Activated T-cell treated with anti-CD3 and anti-CD28 coated beads, Interleukin-2, amount 50 U/mL, for 4 hours (primary cell): ENCODE results near the gene LRRC1. TPM values are rescaled to one million over a fixed set of nuclear protein-coding genes. Genes with fewer than 3 reads are reported as not detected.

Experiments used
- ATAC-seq, 2 donors: fragments of 200-7000 bp; cut with Tn5 transposase; one replicate each; pipeline ENCODE4 v1.10.0; 2021
- DNase-seq: peaks from one replicate; pipeline ENCODE4 v3.0.0-alpha.2; 2020
- H3K27me3 Mint-ChIP-seq: one replicate; pipeline ENCODE4 v1.8.0; 2021; ENCODE audit warnings: low read depth, mixed read lengths
- H3K36me3 Mint-ChIP-seq: one replicate; pipeline ENCODE4 v1.8.0; 2022; ENCODE audit warnings: mixed read lengths; ENCODE audit not compliant: insufficient read depth
- H3K4me1 Mint-ChIP-seq: one replicate; pipeline ENCODE4 v1.8.0; 2021; ENCODE audit warnings: low read depth, mixed read lengths
- H3K4me3 Mint-ChIP-seq: one replicate; pipeline ENCODE4 v1.8.0; 2021; ENCODE audit warnings: mild to moderate bottlenecking, moderate library complexity, mixed read lengths
- H3K9me3 Mint-ChIP-seq: one replicate; pipeline ENCODE4 v1.8.0; 2021; ENCODE audit warnings: mixed read lengths
- total RNA-seq, 3 donors: library from RNA; stranded (reverse); gene quantifications; one replicate each; pipeline ENCODE4 v1.2.1, GENCODE V29; 2021

Gene LRRC1
- total RNA-seq, 3 donors from 2014 or later: 0.78 to 1.9 (median 0.79) TPM

DNA sequence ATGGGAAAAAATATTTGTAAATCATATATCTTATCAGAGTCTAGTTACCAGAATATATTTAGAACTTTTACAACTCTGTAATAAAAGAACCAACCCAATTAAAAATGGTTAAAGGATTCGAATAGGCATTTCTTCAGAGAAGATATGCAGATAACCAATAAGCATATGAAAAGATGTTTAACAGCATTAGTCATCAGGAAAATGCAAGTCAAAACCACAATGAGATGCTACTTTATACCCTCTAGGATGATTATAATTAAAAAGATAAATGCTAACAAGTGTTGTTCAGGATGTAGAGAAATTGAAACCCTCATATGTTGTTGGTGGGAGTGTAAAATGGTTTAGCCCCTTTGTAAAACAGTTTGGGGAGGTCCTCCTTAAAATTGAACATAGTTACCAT lies 94.1 kb downstream of the LRRC1 start:
- no peaks in the 10 kb centered on the region for H3K9me3 Mint-ChIP-seq
- DNase-seq (no peak), ATAC-seq (no peak)
- peaks cover under 1% of the 10 kb centered on the region for H3K4me1 Mint-ChIP-seq
- no peak overlapping the region for H3K4me3 Mint-ChIP-seq
- H3K27me3 Mint-ChIP-seq: no peaks in the 10 kb centered on the region
- no peaks in the 10 kb centered on the region for H3K36me3 Mint-ChIP-seq

DNA sequence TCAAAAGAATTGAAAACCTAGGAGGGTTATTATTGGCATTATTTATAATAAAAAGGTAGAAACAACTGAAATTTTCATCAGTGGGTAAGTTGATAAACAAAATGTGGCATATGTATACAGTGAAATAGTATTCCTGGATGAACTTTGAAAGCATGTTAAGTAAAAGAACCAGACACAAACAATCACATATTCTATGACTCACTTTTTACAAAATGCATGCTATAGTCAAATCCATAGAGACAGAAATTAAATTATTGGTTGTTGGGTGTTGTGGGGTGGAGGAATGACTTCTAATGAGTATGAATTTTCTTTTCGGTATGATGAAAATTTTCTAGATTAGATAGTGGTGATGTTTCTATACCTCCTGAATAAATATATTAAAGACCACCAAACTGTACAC lies 94.6 kb downstream of the LRRC1 start:
- no peak overlapping the region for H3K4me3 Mint-ChIP-seq
- H3K4me1 Mint-ChIP-seq: peaks cover 5% of the 10 kb centered on the region
- no peaks in the 10 kb centered on the region for H3K36me3 Mint-ChIP-seq
- H3K27me3 Mint-ChIP-seq: no peaks in the 10 kb centered on the region
- H3K9me3 Mint-ChIP-seq: no peaks in the 10 kb centered on the region
- no peak for ATAC-seq
- no peak for DNase-seq

DNA sequence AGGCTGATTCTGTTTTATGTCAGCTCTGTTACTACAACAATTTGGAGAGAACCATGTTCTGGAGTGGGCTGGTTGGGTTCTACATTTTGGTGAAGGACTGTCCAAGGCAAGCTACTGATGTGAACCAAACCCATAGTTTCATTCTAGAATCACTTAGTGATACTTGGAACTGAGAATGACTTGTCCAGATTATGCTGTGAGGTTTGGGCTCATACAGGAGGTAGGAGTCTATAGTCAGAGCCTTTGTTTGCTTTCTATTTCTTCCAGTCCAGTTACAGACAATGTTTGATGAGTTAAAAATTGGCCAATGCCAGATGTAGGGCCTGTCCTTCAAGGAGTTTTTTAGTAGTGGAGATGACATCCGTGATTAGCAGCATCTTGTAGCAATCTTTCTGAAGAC lies 97.9 kb downstream of the LRRC1 start:
- ATAC-seq (peak; percentile 24 to 44), DNase-seq (no peak)
- no peaks in the 10 kb centered on the region for H3K27me3 Mint-ChIP-seq
- peaks cover 5% of the 10 kb centered on the region for H3K4me1 Mint-ChIP-seq
- no peaks in the 10 kb centered on the region for H3K9me3 Mint-ChIP-seq
- peaks cover 9% of the 10 kb centered on the region for H3K36me3 Mint-ChIP-seq
- no peak overlapping the region for H3K4me3 Mint-ChIP-seq

DNA sequence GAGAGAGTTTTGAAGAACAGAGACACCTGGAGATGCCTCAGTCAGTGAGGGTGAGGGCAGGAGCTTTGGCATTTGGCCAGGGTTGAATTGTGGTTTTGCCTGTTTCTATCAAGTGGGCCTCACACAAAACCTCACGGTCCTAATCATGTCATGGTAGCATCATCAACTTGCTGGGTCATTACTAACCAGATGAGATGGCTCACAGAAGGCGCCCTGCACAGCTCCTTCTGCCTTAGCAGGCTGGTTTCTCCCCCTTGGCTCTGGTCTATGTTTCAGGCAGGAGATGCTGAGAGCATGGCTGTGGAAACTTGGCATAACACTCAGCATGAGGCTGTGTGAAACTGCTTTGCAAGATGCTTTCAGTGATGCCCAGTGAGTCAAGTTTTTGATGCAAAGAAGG lies 99.3 kb downstream of the LRRC1 start:
- no peak for DNase-seq
- no peaks in the 10 kb centered on the region for H3K9me3 Mint-ChIP-seq
- peaks cover 5% of the 10 kb centered on the region for H3K4me1 Mint-ChIP-seq
- no peaks in the 10 kb centered on the region for H3K27me3 Mint-ChIP-seq
- ATAC-seq: peak; percentile 89 to 95
- no peak overlapping the region for H3K4me3 Mint-ChIP-seq
- H3K36me3 Mint-ChIP-seq: peaks cover 17% of the 10 kb centered on the region

DNA sequence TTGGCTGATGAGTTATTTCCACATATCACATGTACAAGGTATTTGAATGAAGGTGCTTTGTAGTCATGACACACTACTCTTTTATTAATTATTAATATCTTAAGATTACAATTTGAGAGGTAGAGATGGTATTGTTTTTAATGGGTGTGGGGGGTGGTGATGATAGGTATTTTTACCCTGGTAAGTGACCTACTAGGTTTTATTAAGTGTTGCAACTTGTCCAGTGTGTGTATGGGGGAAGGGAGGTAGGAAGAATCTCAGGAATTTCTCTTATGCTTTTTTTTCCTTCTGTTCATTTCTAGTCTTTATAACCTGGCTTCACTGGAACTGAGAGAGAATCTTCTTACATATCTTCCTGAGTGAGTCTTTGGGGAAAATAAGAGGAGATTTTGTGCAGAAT lies 101.4 kb downstream of the LRRC1 start:
- no peak for DNase-seq
- peaks cover 5% of the 10 kb centered on the region for H3K4me1 Mint-ChIP-seq
- peaks cover 24% of the 10 kb centered on the region for H3K36me3 Mint-ChIP-seq
- no peak for ATAC-seq
- H3K4me3 Mint-ChIP-seq: no peak overlapping the region
- no peaks in the 10 kb centered on the region for H3K9me3 Mint-ChIP-seq
- H3K27me3 Mint-ChIP-seq: no peaks in the 10 kb centered on the region

DNA sequence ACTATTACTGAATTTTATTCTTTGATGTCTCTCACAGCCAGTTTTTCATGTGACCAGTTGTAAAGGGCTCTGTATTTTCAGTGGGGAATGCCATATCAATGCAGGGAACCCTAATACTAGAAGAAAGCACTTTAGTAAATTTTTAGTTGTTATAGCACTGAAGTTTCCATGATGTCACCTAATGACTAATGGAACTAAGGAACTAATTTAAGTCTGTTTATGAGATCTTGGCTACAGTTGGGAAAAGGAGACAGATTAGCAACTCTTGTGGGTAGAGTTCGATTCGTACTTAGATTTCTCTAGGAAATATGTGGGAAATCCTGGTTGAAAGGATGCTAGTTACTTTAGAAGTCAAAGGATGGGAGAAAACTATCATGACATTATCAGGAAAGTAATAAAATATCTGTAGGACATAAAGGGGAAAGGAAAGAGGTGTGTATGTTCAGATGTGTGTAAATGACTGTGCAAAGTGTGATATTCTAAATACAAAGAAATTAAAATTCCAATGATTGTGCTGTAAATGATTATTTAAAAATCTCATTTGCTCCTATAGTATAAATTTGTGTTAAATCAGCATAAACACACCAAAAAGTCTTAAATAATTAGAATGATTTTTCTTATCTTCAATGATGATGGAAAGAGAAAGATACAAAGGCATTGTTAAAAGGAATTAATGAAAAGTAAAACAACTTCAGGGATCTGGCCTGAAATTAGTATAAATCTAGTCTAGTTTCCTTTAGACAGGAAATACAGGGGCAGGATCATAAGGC lies 103.4 kb downstream of the LRRC1 start:
- Mint-ChIP-seq H3K9me3 (no peaks in the 10 kb centered on the region), H3K36me3 (peaks cover 26% of the 10 kb centered on the region), H3K27me3 (no peaks in the 10 kb centered on the region), H3K4me1 (peaks cover 5% of the 10 kb centered on the region), H3K4me3 (no peak overlapping the region)
- ATAC-seq (no peak), DNase-seq (no peak)

DNA sequence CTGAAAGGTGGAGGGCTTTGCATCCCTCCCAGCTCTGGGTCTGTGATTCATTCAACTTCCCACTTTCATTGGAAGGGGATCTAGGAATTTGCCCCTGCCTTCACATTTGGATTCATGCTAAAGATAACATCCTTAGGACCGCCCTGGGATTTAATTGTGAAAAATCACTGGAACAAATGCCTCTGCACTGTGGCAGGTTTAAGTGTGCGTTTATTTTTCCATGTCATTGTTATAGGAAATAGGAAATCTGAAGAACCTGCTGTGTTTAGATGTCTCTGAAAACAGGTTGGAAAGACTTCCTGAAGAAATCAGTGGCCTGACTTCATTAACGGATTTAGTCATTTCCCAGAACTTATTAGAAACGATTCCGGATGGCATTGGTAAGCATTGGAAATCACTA lies 104.7 kb downstream of the LRRC1 start:
- Mint-ChIP-seq H3K27me3 (no peaks in the 10 kb centered on the region), H3K4me1 (no peaks in the 10 kb centered on the region), H3K9me3 (no peaks in the 10 kb centered on the region), H3K36me3 (peaks cover 33% of the 10 kb centered on the region), H3K4me3 (no peak overlapping the region)
- no peak for DNase-seq
- no peak for ATAC-seq

DNA sequence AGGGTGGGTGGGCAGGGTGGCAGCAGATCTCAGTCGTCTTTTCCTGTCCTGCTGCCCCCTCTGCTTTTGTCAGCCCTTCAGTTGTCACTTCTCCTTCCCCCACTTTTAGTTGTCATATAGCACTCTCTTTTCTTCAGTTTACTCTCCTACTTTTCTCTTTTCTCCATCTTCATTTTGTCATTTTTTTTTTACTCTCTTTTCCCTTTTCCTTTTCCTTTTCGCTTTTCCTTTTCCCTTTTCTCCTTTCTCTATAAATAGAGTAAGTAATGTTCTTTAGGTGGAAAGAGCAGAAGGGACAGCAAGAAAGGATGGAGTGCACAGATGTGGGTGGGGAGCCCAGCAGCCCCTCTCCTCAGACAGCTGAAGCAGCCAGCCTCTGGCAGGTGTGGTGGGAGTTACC lies 108.6 kb downstream of the LRRC1 start:
- no peaks in the 10 kb centered on the region for H3K27me3 Mint-ChIP-seq
- H3K9me3 Mint-ChIP-seq: no peaks in the 10 kb centered on the region
- no peaks in the 10 kb centered on the region for H3K4me1 Mint-ChIP-seq
- H3K4me3 Mint-ChIP-seq: no peak overlapping the region
- H3K36me3 Mint-ChIP-seq: peaks cover 27% of the 10 kb centered on the region
- DNase-seq (no peak), ATAC-seq (no peak)

DNA sequence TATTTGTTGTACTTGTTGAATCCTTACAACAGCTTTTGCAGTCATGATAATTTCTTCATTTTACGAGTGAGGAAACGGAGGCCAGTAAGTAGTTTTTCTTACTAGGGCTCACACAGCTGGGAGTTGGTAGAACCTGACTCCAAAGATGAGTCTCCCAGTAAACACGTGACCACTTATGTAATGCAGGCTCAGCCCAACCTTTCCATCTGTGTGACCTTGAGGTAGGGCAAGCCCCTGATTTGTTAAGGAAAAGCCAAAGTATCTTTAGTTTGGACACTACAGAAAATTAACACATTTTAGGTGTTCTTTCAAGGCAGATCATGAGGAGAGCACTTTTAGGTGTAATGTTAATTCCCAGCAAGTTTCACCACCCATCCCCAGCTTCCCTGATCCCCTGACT lies 111.3 kb downstream of the LRRC1 start:
- Mint-ChIP-seq H3K4me3 (no peak overlapping the region), H3K9me3 (no peaks in the 10 kb centered on the region), H3K27me3 (no peaks in the 10 kb centered on the region), H3K36me3 (peaks cover 15% of the 10 kb centered on the region), H3K4me1 (no peaks in the 10 kb centered on the region)
- DNase-seq: no peak
- no peak for ATAC-seq

DNA sequence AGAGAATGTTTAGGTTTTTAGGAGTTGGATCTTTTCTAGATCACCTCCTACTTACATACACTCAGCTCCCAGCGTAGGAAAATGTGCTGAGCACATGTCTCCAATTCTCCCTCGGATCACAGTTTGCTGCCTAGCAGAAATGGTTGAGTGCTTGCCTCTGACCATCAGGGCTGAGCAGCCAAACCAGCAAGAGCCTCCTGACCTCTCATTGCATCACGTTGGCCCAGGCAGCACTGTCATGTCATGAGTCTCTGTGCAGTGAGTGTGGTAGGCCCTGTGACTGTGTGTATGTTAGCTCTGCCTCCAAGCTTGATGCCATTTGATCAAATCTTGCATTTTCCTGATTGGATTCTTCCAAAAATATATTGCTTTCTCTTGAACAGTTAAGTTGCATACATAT lies 112.0 kb downstream of the LRRC1 start:
- no peaks in the 10 kb centered on the region for H3K4me1 Mint-ChIP-seq
- no peak overlapping the region for H3K4me3 Mint-ChIP-seq
- DNase-seq (no peak), ATAC-seq (no peak)
- H3K36me3 Mint-ChIP-seq: peaks cover 15% of the 10 kb centered on the region
- H3K9me3 Mint-ChIP-seq: no peaks in the 10 kb centered on the region
- H3K27me3 Mint-ChIP-seq: no peaks in the 10 kb centered on the region

DNA sequence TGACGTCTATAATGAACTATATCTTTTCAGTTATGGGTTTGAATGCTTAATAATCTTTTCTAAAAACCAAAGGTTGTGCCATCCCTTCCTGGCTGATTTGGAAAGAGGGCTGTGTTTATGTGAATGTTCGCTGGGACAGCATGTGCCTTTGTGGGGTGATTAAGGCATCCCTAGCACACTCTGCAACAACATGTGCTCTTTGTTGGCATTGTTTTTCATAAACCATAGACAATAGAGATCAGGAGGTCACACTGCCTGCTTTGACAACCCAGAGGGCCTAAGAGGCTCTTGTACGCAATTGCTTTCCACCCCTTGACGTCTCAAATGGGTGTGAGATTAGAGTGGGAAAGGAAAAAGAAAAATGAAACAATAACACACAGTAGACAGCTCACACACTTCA lies 116.0 kb downstream of the LRRC1 start:
- H3K27me3 Mint-ChIP-seq: no peaks in the 10 kb centered on the region
- H3K36me3 Mint-ChIP-seq: peaks cover 10% of the 10 kb centered on the region
- H3K9me3 Mint-ChIP-seq: no peaks in the 10 kb centered on the region
- H3K4me1 Mint-ChIP-seq: no peaks in the 10 kb centered on the region
- DNase-seq (no peak), ATAC-seq (no peak)
- H3K4me3 Mint-ChIP-seq: no peak overlapping the region

DNA sequence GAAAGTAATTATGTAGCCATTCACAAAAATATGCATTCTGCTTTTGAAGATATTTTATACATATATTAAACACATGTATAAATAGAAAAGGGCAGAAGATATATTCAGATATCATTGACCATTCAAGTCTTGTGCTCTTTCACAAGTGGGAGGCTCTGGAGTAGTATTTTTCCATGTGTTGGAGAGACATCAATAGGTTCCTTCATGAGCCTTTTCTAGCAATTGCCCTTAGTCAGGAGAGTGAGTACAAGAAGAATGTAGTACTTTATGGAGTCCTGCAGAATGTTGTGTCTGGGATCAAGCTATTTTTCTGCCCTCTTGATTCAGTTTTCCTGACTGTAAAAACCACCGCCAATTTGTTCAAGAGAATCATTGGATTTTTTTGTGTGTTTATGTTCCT lies 117.9 kb downstream of the LRRC1 start:
- Mint-ChIP-seq H3K4me1 (no peaks in the 10 kb centered on the region), H3K4me3 (no peak overlapping the region), H3K27me3 (no peaks in the 10 kb centered on the region), H3K9me3 (no peaks in the 10 kb centered on the region), H3K36me3 (peaks cover 10% of the 10 kb centered on the region)
- no peak for ATAC-seq
- DNase-seq: no peak

DNA sequence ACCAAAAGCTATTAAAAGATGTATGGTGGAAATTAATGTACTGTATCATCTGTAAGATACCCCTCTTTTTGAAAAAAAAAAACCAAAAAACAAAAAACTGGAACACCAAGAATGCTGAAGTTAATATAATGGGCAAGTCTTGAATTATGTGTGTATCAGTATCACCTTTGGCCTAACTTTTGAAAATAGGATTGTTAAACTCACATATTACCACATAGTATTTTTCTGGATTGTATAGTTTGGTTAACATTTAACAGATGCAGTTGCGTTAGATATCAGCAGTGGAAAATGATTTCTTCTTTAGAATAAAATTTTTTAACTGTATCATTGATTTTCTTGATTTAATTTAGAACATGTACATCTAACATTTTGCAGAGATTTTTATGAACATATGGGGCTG lies 118.5 kb downstream of the LRRC1 start:
- Mint-ChIP-seq H3K36me3 (peaks cover 10% of the 10 kb centered on the region), H3K4me3 (no peak overlapping the region), H3K4me1 (no peaks in the 10 kb centered on the region), H3K27me3 (no peaks in the 10 kb centered on the region), H3K9me3 (no peaks in the 10 kb centered on the region)
- ATAC-seq (no peak), DNase-seq (no peak)

DNA sequence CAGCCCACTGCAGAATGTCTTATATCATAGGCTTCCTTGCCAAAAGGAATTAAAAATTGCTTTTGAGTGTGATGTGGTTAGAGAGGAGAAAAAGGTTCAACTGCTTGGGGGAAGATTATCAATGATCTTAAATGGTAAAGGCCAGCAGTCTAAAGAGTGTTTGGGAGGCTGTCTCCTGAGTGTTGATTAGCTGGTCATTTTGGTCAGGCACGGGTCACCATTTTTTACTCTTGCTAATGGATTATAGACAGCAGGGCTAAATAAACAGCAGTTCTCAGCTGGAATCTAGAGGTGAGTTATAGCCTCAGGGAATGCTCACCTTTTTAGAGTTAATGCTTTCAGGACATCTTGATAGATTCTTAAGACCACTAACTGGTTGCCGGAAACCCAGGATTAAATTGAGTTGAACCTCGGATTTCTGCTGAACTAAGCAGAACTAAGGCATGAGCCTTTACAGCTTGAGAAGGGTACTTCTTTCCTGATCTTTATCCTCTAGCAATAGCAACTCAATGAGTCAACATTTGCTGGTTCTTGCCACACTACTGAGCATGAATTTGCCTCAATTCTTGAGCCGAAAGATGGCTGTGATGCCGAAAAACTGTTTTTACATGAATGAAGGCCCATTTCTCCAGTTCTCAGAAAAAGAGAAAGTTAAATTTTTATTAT lies 120.4 kb downstream of the LRRC1 start:
- Mint-ChIP-seq H3K27me3 (no peaks in the 10 kb centered on the region), H3K4me3 (no peak overlapping the region), H3K4me1 (no peaks in the 10 kb centered on the region), H3K36me3 (peaks cover 14% of the 10 kb centered on the region), H3K9me3 (no peaks in the 10 kb centered on the region)
- ATAC-seq: no peak
- DNase-seq: no peak

DNA sequence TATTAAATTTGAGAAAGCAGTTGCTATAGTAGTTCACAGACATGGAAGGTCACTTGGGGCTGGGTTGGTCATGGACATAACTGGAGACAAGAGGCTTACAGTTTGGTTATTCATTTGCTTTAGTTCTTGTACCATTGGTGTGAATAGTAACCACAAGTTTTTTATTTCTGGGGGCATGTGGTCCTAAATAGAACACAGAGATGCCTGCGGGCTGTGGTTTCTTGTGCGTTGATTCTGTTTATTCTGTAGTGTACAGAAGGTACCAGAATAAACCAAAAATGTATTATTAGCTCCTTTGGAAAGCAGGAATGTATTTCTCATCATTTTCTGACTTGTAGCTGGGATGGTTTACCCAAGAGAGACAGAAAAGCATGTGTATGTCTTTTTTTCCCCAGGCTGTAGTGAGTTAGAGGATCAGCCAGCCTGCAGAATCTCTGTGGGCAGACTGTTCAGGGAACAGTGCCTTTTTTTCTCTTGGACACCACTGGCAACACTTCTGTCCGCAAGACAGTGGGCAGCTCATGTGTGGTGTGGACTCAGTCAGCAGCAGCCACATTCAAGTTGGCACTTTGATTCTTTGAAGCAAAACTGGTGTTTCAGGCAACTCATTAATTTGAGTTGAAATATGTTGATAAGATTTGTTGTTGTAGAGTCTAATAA lies 122.1 kb downstream of the LRRC1 start:
- H3K4me3 Mint-ChIP-seq: no peak overlapping the region
- H3K4me1 Mint-ChIP-seq: no peaks in the 10 kb centered on the region
- H3K36me3 Mint-ChIP-seq: peaks cover 20% of the 10 kb centered on the region
- no peaks in the 10 kb centered on the region for H3K9me3 Mint-ChIP-seq
- DNase-seq: no peak
- ATAC-seq: no peak
- H3K27me3 Mint-ChIP-seq: no peaks in the 10 kb centered on the region
